HG03103 (cell line): ENCODE results near the gene FAF2.
A peak's percentile ranks its signal among the peaks of the same experiment; 100 is the strongest.
"Not testable (repeated sequence)": the region's sequence is repeated elsewhere in the genome, so short reads cannot be mapped to it uniquely, and the experiment has no call there.

Experiments used
- ATAC-seq: cut with Tn5 transposase; IDR thresholded peaks from one replicate; pipeline ENCODE4 v1.9.1; 2021; ENCODE audit warnings: low read depth; ENCODE audit not compliant: unreplicated experiment

FAF2 gene

GRCh38 chr5:176540956-176541337 is 92.8 kb downstream of the FAF2 start:
- no peak for ATAC-seq

- ATAC-seq, result no peak
Observed at GRCh38 chr5:176541338-176542134, 93.4 kb downstream of the FAF2 start.

- no peak for ATAC-seq
Observed at GRCh38 chr5:176542135-176542595, 94.0 kb downstream of the FAF2 start.

GRCh38 chr5:176542596-176543427 is 94.6 kb downstream of the FAF2 start:
- ATAC-seq, result peak; percentile 38

- ATAC-seq, result peak; percentile 60
Observed at GRCh38 chr5:176543428-176544182, 95.4 kb downstream of the FAF2 start.

GRCh38 chr5:176545388-176545736 is 97.2 kb downstream of the FAF2 start:
- ATAC-seq, result no peak

GRCh38 chr5:176545737-176546509 is 97.7 kb downstream of the FAF2 start:
- no peak for ATAC-seq

GRCh38 chr5:176547802-176548201 is 99.6 kb downstream of the FAF2 start:
- no peak for ATAC-seq

GRCh38 chr5:176548967-176549444 is 100.8 kb downstream of the FAF2 start, which contains the start of gene CDHR2:
TSS of gene CDHR2 (plus strand) at chr5:176549342. CDS start at chr5:176565353, 16,011 bp downstream.
- no peak for ATAC-seq

- no peak for ATAC-seq
Observed at GRCh38 chr5:176549871-176550270, 101.7 kb downstream of the FAF2 start.

- no peak for ATAC-seq
Observed at GRCh38 chr5:176550275-176550831, 102.2 kb downstream of the FAF2 start.

GRCh38 chr5:176550937-176551336 is 102.8 kb downstream of the FAF2 start:
- not testable (repeated sequence) for ATAC-seq

GRCh38 chr5:176552332-176552869 is 104.2 kb downstream of the FAF2 start:
- ATAC-seq, result no peak

GRCh38 chr5:176553260-176554085 is 105.3 kb downstream of the FAF2 start:
- no peak for ATAC-seq

GRCh38 chr5:176557846-176558245 is 109.7 kb downstream of the FAF2 start:
- ATAC-seq, result no peak
